ENCODE measurements around the gene GAB2. TPM values are rescaled to one million over a fixed set of nuclear protein-coding genes. Genes with fewer than 3 reads are reported as not detected.

The GAB2 gene
- total RNA-seq, 1 experiment from 2014 or later, result 3.3 TPM

- H3K4me1 ChIP-seq (ENCODE audit: insufficient read depth, low read length), result no peaks in the 10 kb centered on the region
- no peak overlapping the region for H4K5ac ChIP-seq (ENCODE audit: insufficient read length, low read depth, low read length)
- no peaks in the 10 kb centered on the region for H3K4me1 Mint-ChIP-seq
- H3K14ac ChIP-seq (ENCODE audit: insufficient read depth, low read length), result no peak overlapping the region
- H3K9ac ChIP-seq (ENCODE audit: extremely low read depth, insufficient read length, low read length), result no peak overlapping the region
- no CpG with 5 or more reads among the region's 2 CpGs for whole genome bisulfite sequencing (ENCODE audit: extremely low coverage, insufficient read length, low lambda C conversion rate)
- no peak overlapping the region for H3T11ph ChIP-seq (ENCODE audit: low read length)
- H3K27ac ChIP-seq (ENCODE audit: insufficient read length, low read depth, low read length), result no peak overlapping the region
- H2BK20ac ChIP-seq (ENCODE audit: low read depth, low read length, poor library complexity, severe bottlenecking), result no peak overlapping the region
- no peak overlapping the region for H2BK120ac ChIP-seq (ENCODE audit: low read depth, low read length, poor library complexity, severe bottlenecking)
- no peak overlapping the region for H2AK5ac ChIP-seq (ENCODE audit: insufficient read length, low read length)
- peaks cover 0 to 15% (median 2%) of the 10 kb centered on the region in 3 experiments; a peak in 4 of 7 replicates for H3K36me3 Mint-ChIP-seq (ENCODE audit: insufficient read depth in 1 of 3, low read depth in 3 of 3)
- no peak overlapping the region for H3K4me3 Mint-ChIP-seq
- no peaks in the 10 kb centered on the region for H3K79me1 ChIP-seq (ENCODE audit: insufficient read depth, low read depth, low read length, poor library complexity, severe bottlenecking)
- H4K20me1 ChIP-seq (ENCODE audit: control insufficient read depth, insufficient read depth, insufficient read length), result no peaks in the 10 kb centered on the region
- H3K4me2 ChIP-seq (ENCODE audit: insufficient read depth, insufficient read length, low read length), result no peak overlapping the region
- H3K56ac ChIP-seq (ENCODE audit: insufficient read length, low read depth, low read length), result no peak overlapping the region
- H4K8ac ChIP-seq (replicated peaks; ENCODE audit: insufficient read length, low read depth, low read length), result no peak overlapping the region
- no peak overlapping the region for H2BK12ac ChIP-seq (ENCODE audit: insufficient read length, low read depth, low read length)
- H2BK5ac ChIP-seq (ENCODE audit: insufficient read length, low read length), result no peak overlapping the region
- H3K27me3 Mint-ChIP-seq (ENCODE audit: low read depth), result no peaks in the 10 kb centered on the region; the same call in 1 of the 2 replicates
- no peak overlapping the region for H4K91ac ChIP-seq (ENCODE audit: insufficient read length, low read depth, low read length)
- H2AFZ ChIP-seq (ENCODE audit: low read length), result no peak overlapping the region
- H2BK15ac ChIP-seq (ENCODE audit: low read depth, low read length), result no peak overlapping the region
- no peak overlapping the region for H3K18ac ChIP-seq (ENCODE audit: insufficient read length, low read depth, low read length)
- H3K27ac Mint-ChIP-seq, result no peak overlapping the region
- no peaks in the 10 kb centered on the region for H3K23me2 ChIP-seq (ENCODE audit: insufficient read length, low read depth, low read length, poor library complexity, severe bottlenecking)
- no peak for TF ChIP-seq CTCF (conservative IDR thresholded peaks at IDR 0.05)
- no peak overlapping the region for H3K4ac ChIP-seq (ENCODE audit: low read depth, low read length)
- H3K9me3 Mint-ChIP-seq, result peaks cover 0 to 7% of the 10 kb centered on the region in 2 experiments; a peak in 3 of 5 replicates
- no peak overlapping the region for H3K23ac ChIP-seq (ENCODE audit: insufficient read length, low read depth, low read length)
- no peaks in the 10 kb centered on the region for H3K27me3 ChIP-seq (ENCODE audit: insufficient read depth, low read length)
- no peaks in the 10 kb centered on the region for H3K79me2 ChIP-seq (ENCODE audit: insufficient read depth, low read length)
- no peaks in the 10 kb centered on the region for H3K9me3 ChIP-seq (ENCODE audit: control insufficient read depth, low read depth, low read length)
- no peak for DNase-seq
These were observed 173.5 kb downstream of the GAB2 start for GRCh38 chr11:78244080-78244479.

Measured in H9 (cell line).